OCI-LY1 (cell line): ENCODE measurements around the gene LMX1A.

Experiments
- EZH2 ChIP-seq: fragments of 200-600 bp; sonication (generic), shearing (Covaris generic); IDR thresholded peaks from 2 replicates; pipeline ENCODE4 v1.8.0; 2017; ENCODE audit warnings: borderline replicate concordance, mixed run types, mild to moderate bottlenecking, antibody characterized with exemption, low read length, moderate library complexity, mixed read lengths
- TF ChIP-seq, protein P1 (sequence below): fragments of 200-600 bp; sonication (generic), shearing (Covaris generic); IDR thresholded peaks from 2 replicates; pipeline ENCODE4 v1.5.1; 2017; ENCODE audit warnings: mild to moderate bottlenecking, antibody characterized with exemption, low read length, moderate library complexity, mixed read lengths

DNA sequence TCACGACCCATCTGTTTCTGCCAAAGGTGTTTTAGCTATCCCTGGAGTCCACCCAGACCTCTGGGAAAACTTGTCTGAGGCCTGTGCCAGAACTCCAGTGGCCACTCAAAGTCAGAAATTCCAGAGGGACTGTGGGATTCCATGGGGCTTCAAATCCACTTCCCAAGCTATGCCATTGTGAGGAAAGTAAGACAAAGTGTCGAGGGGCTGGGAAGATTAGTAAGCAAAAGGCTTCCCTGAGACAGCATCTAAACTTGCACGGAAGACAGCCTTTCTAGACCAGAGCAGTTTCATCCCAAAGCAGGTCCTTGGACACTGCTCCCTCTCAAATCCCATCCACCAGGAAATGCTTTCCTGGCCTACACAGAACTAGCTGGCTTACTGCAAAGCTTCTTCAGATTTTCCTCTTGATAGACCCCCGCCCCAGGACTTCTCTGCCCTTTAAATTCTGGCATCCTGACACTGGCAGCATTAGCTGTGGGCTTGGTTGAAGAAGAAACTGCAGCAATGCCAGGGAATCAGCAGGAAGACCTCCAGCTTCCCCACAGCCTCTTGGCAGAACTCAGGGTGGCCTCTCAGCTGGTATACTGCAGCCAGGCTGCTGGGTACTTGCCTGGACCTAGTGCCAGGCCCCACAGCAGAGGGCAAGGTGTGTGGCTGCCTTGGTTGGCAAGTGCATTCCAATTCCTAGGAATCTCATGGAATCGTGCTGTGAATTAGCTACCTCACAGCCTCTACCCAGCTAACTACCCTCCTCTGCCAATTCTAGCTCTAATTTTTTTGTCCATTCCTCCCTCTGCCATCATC lies 27.3 kb upstream of the LMX1A start:
- TF ChIP-seq, protein P1, sequence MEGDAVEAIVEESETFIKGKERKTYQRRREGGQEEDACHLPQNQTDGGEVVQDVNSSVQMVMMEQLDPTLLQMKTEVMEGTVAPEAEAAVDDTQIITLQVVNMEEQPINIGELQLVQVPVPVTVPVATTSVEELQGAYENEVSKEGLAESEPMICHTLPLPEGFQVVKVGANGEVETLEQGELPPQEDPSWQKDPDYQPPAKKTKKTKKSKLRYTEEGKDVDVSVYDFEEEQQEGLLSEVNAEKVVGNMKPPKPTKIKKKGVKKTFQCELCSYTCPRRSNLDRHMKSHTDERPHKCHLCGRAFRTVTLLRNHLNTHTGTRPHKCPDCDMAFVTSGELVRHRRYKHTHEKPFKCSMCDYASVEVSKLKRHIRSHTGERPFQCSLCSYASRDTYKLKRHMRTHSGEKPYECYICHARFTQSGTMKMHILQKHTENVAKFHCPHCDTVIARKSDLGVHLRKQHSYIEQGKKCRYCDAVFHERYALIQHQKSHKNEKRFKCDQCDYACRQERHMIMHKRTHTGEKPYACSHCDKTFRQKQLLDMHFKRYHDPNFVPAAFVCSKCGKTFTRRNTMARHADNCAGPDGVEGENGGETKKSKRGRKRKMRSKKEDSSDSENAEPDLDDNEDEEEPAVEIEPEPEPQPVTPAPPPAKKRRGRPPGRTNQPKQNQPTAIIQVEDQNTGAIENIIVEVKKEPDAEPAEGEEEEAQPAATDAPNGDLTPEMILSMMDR: no peak
- TF ChIP-seq EZH2: no peak
